KBM-7 (cell line): Measurements from ENCODE around the gene FBXL7.

Experiments
- DNase-seq: peaks from one replicate; pipeline ENCODE4 v3.0.0-alpha.2; 2015
- in situ Hi-C: fragments of 300-500 bp; cut with MboI; formaldehyde crosslinking; loops from 2 replicates; pipeline ENCODE4 v1.14.3; 2020; ENCODE audit warnings: low sequenced_read_pairs, low pct_unique_long_range_greater_than_20kb, mixed read lengths

Gene FBXL7

DNA sequence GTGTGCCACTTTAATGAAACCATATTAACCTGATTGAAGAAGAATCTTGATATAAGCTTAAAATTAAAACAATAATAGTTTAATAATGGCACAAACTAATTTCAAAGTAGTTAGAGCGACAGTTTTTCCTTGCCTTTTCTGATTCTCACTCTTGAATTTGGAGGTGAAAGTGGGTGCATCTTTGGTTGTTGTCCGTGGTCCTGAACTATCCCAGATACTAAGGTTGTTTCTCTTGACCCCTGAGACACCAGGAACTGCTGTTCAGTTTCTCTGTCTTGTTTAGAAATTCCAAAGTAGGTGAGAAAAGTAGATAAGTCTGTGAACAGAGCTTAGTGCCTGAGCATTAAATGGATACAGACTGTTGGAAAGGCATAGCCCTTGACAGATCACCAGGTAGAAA is 274.7 kb downstream of the FBXL7 start:
- in situ Hi-C loops = no loop called here
- DNase-seq = no peak

DNA sequence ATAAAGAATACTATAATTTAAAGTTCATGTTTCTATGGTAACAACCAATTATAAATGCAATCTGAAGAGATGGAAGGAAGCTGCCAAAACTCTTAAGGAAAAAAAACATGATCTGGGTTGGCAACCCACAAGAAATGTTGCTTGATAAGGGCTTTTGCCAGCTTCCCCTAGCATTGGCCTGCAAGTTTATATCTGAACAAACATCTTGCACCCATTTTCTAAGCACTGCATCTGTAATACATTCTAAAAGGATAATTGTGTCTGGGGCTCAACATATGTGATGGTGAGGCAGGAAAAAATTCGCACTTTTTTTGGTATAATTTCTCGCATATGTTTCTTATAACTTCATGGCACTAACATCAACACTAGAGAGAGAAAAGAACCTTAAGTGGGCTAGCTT is 276.4 kb downstream of the FBXL7 start:
- in situ Hi-C loops = no loop called here

DNA sequence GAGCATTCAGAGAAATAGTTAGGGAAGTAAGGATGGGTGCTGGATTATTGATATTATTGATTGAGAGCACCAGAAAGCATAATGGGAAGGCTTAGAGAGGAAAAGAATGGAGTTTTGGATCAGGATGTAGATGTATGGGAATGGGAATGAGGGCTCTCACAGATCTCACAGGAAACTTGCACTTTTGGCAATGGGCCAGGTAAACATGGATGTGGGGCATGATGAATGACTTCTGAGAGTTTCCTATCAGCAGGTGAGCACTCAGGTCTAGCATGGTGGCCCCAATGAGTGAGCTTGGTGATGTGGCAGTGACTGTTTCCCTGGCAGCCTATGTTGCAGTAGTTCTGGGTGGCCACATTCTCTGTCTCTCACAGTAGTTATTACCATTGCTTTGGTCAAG is 283.8 kb downstream of the FBXL7 start:
- in situ Hi-C loops = no loop called here
- no peak for DNase-seq

More for the DNA sequence above, 276.4 kb downstream of the FBXL7 start:
- no peak for DNase-seq

DNA sequence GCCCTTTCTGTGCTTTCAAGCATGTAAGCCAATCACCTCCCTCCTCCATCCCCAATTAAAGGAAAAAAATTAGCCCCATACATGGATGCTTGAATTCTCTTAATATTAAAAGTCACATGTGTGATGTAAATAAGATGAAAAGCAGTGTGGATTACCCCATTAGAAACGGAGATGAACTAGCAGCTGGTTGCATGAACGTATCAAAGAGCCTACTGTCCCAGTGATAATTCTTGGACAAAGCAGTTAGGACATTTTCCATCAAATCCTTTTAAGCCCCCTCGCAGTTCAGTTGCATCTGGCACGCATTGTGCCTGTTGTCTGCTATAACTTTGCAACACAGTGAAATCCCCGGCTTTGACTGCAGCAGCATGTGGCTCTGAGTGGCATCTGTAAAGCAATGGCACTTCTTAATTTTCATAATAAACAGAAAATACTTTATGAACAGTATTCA is 285.6 kb downstream of the FBXL7 start:
- in situ Hi-C loops = no loop called here
- DNase-seq = no peak

DNA sequence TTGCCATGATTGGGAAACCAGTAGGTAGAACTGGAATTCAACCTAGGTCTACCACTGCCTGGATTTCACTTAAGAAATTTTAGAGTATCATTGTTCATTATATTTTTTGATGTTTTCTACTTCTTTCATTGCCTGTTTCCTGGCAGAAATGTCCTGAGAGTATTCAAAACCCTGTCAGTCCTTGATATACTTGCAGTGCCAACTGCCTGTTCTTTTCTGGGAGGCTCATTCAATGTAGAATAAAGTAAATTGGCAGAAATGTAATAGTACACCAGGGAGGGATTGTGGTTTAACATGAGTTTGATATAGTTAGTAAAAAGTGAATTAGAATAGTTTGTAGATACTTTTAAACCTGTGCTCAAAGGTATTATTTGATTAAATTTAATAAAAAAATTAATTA is 286.3 kb downstream of the FBXL7 start:
- no peak for DNase-seq
- in situ Hi-C loops = no loop called here

DNA sequence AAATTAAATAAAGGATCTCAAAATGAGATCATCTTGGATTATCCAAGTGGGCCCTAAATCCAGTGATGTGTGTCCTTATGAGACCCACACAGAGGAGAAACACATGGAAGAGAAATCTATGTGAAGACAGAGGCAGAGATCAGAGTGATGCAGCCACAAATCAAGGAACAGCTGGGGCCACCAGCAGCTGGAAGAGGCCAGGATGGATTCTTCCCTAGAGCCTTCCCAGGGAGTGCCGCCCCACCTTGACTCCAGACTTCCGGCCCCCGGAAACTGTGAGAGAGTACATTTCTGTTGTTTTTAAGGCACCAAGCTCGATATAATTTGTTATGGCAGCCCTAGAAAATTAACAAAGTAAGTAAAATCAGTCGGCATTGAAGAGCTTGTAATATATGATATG is 286.9 kb downstream of the FBXL7 start:
- in situ Hi-C loops = no loop called here
- DNase-seq = no peak

DNA sequence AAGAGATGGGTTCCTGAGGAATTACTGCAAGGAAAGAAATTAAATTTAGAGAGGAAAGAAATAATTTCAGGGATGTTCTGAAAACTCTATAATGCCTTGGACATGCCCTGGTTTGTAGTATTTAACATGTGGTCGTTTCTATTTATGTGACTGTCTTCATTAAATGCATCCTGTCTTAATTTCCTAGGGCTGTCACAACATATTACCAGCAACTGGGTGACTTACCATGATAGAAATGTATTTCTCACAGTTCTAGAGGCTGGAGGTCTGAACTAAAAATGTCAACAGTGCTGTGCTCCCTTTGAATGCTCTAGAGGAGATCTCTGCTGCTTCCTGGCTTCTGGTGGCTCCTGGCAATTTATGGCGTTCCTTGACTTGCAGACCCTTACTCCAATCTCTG is 287.7 kb downstream of the FBXL7 start:
- in situ Hi-C loops = no loop called here

DNA sequence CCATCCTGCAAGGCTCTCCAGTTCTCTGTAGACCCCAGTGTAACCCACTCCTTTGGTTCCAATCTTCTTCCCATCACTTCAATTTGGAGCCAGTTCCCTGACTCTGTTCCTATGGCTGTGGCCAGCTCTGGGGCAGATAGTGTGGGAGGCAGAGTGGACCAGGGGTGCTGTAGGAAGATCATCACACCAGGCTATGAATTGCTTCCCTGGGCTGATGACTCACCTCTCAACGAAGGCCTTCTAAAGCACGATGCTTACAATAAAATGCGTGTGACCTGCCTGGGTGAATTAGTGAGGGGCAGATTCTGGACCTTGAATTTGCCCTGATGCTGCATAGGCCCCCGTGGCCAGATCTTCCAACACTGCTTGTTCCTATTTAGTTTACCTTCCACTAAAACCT is 289.7 kb downstream of the FBXL7 start:
- in situ Hi-C loops = no loop called here

More for the DNA sequence above, 287.7 kb downstream of the FBXL7 start:
- no peak for DNase-seq

DNA sequence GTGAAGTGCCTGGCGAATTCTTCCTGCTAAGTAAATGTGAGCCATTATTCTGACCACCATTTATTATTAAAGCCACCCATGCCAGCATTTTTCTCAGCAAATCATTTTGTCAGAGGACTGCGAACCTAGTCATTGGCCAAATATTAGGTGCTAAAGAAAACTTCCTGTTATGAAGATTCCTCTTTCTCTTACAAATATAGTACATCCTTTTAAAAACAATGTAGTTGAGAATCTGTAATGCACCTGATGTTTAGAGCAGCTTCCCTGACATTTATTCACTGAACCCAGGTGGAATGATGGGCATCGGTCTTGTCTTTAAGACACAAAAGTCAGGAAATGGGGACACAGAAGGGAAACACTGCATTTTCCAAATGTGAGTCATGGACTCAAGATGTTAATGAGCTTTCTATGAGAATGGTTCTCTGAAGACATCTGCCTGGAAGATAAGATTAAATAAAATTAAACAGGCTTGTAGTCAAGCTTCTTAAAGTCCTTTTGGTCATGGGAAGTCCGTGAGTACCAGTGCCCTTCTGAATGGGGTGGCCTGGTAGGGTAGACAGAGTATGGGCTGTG is 290.6 kb downstream of the FBXL7 start:
- DNase-seq = no peak
- in situ Hi-C loops = no loop called here

More for the DNA sequence above, 289.7 kb downstream of the FBXL7 start:
- no peak for DNase-seq

DNA sequence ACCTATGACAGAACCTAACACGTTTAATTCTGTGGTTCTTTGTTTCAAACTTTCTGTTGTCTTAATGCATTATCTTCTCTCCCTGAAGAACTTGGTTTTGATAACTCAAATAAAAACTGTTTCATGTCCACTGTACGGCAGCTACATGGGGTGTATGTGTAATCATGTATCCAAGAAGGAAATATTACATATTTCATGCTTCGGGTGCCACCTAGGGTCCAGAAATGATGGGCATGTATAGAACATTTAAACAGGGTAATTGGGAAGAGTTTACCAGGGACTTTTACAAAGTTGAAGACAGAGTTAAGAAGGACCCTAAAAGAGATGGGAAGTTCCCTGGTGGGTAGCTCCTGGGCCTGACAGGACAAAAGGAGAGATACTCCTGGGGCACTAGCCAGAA is 291.3 kb downstream of the FBXL7 start:
- no peak for DNase-seq
- in situ Hi-C loops = no loop called here

DNA sequence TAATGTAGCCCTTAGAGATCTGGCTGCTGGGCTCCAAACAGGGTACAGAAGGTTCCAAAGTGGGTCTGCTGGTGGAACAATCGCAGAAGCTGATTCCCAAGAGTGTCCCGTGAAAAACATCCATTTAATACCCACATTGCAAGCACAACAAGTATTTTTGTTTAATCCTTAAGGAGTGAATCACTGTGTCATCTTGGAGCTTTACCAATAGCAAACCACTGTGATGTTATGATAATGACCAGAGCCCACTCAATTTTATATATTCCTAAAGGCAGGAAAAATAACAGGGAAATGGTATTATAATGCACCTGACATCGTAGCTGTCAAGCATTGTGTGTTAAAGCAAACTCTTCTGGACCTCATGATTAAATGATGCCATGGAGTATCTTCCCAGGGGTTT is 291.9 kb downstream of the FBXL7 start:
- in situ Hi-C loops = no loop called here
- no peak for DNase-seq

DNA sequence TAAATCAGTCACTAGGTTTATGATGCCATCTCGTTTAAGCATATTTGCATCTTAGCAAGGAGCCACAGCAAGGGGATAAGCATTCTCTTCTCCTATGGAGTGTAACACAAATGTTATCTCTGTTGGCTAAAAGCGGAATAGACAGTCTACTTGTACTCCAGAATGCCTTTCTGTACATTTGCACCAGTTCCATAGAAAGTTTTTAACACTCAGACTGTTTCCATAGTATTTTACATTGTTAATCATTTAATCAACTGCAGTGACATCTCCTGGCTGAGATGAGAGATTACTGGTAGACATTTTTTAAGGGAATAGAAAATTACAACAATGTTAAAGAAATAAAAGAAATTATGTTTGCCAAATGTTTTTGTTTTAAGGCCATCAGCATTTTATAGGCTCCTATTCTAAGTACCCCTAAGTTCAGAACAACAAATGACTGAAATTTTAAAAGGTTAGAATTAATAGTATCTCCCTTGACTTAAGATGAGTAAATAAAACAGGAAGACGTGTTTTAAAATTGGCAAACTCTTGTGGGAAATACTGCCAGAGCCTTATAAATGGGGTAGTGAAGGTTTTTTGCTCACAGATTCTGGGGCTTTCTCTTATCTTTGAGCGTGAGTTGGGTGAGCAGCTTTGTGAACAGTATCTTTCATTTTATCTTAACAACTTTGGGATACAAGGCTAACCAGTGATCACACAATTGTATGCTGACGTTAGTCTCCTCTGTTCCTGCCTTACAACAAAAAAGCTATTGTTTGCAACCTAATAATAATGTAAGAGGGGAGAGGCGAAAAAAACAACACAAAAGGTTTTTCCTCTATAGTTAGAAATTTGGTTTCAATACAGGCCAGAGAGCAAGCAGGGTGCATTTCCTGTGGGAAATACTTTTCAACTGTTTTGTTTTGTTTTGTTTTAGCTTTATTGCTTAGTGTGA is 294.3 kb downstream of the FBXL7 start:
- in situ Hi-C loops = no loop called here
- DNase-seq = no peak

DNA sequence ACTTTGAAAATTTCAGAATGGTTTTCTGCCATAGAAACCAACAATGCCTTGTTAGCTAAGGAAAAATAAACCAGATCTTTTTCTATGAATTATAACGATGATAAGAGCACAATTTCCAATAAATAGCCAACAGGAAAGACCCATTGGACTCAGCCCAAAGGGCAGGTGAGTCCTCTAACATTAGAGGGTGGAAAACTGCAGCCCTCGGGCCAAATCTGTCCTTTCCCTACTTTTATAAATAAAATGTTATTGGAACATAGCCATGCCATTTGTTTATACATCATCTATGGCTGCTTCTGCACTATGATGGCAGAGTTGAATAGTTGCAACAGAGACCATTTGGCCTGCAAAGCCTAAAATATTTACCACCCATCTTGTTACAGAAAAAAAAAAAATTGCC is 296.1 kb downstream of the FBXL7 start:
- DNase-seq = no peak
- in situ Hi-C loops = no loop called here

DNA sequence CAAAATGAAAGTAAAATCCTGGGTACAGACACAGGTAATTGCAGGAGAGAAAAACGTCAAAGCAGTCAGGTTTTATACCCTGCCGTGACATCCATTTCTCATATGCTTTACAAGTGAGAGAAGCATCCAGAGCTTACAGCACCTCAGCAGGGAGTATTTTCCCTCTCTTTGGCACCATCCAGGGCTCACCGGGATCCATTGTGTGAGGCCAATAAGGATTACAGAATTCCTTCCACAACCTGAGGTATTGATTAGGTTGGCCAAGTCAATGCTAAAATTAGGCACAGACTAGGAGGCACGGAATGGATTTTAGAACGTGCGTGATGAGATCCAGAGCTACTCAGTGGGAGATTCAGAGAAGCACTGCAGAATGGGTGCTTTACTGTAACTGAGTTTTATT is 296.6 kb downstream of the FBXL7 start:
- no peak for DNase-seq
- in situ Hi-C loops = no loop called here

DNA sequence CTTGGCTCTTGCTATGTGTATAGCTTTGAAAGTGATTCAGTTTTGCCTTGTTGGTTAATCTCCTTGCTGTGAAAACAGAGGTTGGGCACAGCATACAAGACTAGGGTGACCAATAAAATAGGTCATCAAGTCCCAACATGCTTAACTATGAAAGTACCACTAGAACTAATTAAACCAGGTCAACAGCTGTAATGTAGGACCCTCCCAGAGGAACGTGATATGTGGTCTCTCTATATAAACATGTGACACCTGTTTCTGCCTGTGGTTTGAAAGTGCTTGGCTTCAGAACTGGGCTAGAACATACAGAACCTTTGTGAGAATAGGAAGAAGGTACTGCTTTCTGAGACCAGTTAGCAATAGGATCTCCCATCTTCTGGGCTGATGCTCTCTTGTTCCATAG is 297.1 kb downstream of the FBXL7 start:
- in situ Hi-C loops = no loop called here
- no peak for DNase-seq

DNA sequence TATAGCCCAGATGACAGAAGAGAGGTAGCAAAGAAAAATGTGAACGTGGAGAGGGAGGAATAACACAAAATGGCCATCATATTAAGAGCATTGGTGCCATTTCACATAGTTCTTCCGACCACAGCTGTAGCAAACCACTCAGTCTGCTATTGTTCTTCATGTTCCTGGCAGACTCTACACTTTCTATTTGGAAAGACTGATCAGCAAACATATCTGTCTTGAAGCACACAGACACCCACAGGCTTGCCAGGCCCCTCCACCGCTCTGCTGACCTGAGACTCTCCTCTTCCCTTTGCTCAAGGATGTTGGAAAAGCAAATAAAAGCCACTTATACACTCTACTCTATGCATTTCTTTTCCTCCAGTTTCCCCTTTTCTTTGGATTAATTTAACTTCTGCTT is 298.0 kb downstream of the FBXL7 start:
- DNase-seq = no peak
- in situ Hi-C loops = no loop called here

DNA sequence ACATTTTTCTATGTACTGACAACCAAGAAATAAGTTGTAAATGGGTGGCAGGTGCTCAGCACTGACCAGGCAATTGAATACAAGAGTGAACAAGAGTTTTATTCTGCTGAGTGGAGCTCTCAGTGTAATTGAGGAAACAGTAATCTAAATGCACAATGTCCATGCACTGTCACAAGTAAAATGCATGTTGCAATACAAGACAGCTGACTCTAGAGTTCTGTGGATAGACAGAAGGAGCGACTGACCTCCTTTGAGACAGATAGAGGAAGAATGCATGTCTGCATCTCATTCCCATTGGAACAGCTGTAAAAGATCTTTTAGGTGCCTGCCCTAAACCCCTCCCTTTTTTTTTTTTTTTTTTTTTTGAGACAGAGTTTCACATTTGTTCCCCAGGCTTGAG is 299.0 kb downstream of the FBXL7 start:
- no peak for DNase-seq
- in situ Hi-C loops = no loop called here

DNA sequence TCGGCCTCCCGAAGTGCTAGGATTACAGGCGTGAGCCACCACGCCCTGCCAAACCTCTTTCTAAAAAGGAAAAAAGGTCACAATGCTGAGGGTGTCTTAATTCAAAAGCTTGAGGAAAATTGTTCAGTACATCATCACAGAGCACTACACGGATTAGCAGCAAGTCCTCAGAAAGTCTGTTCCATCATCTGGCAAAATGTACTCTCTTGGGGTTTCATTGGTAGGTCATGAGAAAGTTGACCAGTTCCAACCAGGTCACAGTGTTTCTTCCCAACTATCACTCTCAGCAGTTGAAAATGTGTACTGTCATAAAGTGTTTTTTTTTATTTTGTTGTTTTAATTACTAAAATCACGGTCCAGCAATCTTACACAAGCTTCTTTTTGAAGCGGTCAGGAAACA is 299.6 kb downstream of the FBXL7 start:
- no peak for DNase-seq
- in situ Hi-C loops = no loop called here

DNA sequence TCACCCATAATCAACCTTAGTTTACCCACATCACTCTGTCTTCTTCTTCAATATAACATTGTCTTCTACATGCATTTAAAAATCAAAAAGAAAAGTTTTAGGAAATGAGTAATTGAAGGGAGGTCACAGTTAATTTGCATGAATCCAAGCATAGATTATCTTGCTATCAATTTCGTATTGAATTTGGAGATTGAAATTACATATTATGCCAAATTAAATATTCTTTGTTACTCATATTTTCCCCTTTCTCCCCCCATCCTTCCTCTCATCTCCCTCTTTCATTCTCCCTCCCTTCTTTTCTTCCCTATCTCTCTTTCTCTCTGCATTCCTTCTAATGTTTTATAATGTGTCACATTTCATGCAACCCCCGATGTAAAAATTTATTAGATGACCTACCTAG is 303.3 kb downstream of the FBXL7 start:
- in situ Hi-C loops = no loop called here
- no peak for DNase-seq

DNA sequence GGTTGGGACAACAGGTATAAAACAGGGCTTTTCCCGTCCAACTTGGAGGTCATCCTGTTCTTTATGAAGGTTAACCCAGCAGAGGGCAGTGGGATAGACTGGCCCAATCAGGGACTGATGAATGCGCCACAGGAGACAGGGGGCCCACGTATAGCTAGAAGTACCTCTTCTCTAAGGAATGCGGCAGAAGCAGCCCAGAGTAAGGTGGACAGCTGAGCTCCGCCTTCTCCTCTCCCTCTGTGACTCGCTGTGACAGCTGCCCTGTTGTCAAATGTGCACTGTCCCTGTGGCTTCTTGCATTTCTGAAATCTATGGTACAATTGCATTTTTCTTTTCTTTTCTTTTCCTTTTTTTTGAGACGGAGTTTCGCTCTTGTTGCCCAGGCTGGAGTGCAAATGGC is 306.6 kb downstream of the FBXL7 start:
- in situ Hi-C loops = no loop called here
- DNase-seq = no peak

DNA sequence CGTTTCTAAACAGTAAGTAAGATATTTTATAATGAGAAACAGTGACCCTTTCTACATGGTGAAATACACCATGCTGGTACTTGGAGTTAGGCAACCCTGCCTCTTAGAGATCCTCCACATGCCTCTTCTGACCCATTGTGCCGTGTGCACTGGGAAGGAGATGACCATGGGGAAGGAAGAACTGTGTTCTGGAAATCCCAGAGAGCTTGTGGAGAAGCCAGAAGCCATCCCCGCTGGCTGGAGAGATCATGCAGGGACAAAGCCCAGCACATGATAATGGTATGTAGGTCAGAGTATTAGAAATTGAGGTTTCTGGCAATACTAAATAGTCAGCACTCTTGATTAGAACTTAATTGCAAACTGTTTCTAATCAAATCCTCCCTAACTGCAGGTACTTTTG is 307.3 kb downstream of the FBXL7 start:
- DNase-seq = no peak
- in situ Hi-C loops = no loop called here
